Eye (tissue), 1 donor: ENCODE measurements around the gene DAND5.
A peak's percentile ranks its signal among the peaks of the same experiment; 100 is the strongest.
"Not testable (repeated sequence)": the region's sequence is repeated elsewhere in the genome, so short reads cannot be mapped to it uniquely, and the experiment has no call there.

Experiments
- DNase-seq: peaks from one replicate; pipeline ENCODE4 v3.0.0-alpha.2; 2015

The DAND5 gene

GRCh38 chr19:12967907-12968306 is 1.5 kb upstream of the DAND5 start:
- DNase-seq = no peak

- no peak for DNase-seq
These were observed 869 bp downstream of the DAND5 start for GRCh38 chr19:12970070-12970820.

GRCh38 chr19:12973236-12973635 is 3.9 kb downstream of the DAND5 start:
- no peak for DNase-seq

- DNase-seq = no peak
These were observed 5.2 kb downstream of the DAND5 start for GRCh38 chr19:12974301-12975220.

GRCh38 chr19:12975221-12975741 is 5.9 kb downstream of the DAND5 start:
- no peak for DNase-seq

- not testable (repeated sequence) for DNase-seq
These were observed 6.7 kb downstream of the DAND5 start for GRCh38 chr19:12976109-12976508.

GRCh38 chr19:12979974-12980373 is 10.6 kb downstream of the DAND5 start:
- no peak for DNase-seq

- DNase-seq = no peak
These were observed 13.3 kb downstream of the DAND5 start for GRCh38 chr19:12982648-12983047.

GRCh38 chr19:12983091-12983490 is 13.7 kb downstream of the DAND5 start:
- no peak for DNase-seq

- peak; percentile 91 for DNase-seq
These were observed 14.3 kb downstream of the DAND5 start for GRCh38 chr19:12983542-12984142.

- no peak for DNase-seq
These were observed 14.8 kb downstream of the DAND5 start for GRCh38 chr19:12984143-12984627.

- peak; percentile 37 for DNase-seq
These were observed 15.3 kb downstream of the DAND5 start for GRCh38 chr19:12984683-12985048.

GRCh38 chr19:12985049-12985776 is 15.8 kb downstream of the DAND5 start:
- peak; percentile 69 for DNase-seq

GRCh38 chr19:12986726-12987125 is 17.4 kb downstream of the DAND5 start:
- DNase-seq = no peak

GRCh38 chr19:12987190-12987589 is 17.8 kb downstream of the DAND5 start:
- no peak for DNase-seq

- DNase-seq = no peak
These were observed 18.4 kb downstream of the DAND5 start for GRCh38 chr19:12987781-12988180.

- DNase-seq = no peak
These were observed 21.1 kb downstream of the DAND5 start for GRCh38 chr19:12990431-12990830.

- no peak for DNase-seq
These were observed 21.5 kb downstream of the DAND5 start for GRCh38 chr19:12990853-12991252.

- no peak for DNase-seq
These were observed 21.9 kb downstream of the DAND5 start for GRCh38 chr19:12991296-12991695.

GRCh38 chr19:12992729-12993128 is 23.4 kb downstream of the DAND5 start:
- no peak for DNase-seq

GRCh38 chr19:12993562-12993961 is 24.2 kb downstream of the DAND5 start:
- DNase-seq = no peak
